Measurements from ENCODE around the gene TMEM271.

Gene TMEM271

DNA sequence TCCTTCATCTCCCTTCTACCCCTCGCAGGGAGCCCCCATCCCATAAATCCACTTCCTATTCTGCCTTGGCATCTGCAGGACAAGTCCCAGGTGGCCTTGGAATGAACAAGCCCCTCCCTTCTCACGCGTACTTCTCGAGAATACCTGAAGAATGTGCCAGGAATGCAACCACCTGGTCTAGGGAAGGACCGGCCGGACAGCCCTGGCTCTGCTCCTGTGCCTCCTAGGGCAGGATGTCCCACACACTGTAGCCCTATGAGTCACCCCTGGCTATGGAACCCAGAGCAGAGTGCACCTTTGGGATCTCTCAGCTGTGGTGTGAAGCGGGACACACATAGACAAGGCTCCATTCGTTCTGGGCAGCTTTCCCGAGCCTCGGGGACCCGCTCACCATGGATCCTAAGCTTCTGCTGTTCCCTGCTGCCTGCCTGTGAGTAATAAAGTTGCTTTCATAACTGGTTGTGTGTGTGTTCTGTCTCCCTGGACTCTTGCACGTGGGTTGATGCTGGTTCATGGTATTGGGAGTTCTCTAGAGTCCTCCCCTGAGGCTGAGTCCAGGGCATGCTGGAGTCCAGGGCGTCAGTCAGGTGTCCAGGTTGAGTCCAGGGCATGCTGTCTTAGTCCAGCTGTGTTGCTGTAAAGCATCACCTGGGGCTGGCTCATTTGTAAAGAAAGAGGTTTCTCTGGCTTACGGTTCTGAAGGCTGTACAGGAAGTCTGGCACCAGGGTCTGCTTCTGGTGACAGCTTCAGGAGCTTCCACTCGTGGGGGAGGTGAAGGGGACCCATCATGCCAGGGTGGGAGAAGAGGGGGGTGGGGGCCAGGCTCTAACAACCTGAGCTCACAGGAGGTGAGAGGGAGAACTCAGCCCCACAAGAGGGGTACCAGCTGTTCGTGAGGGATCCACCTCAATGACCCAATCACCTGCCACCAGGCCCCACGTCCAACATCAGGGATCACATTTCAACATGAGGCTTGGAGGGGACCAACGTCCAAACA lies 41.8 kb upstream of the TMEM271 start:
- H3K4me1 ChIP-seq (ENCODE audit: control insufficient read depth, insufficient read depth, low read length, poor library complexity, severe bottlenecking): no peaks in the 10 kb centered on the region
- no peaks in the 10 kb centered on the region for H3K36me3 ChIP-seq (ENCODE audit: control insufficient read depth, insufficient read depth, low read length)
- no peak overlapping the region for H3K4me3 ChIP-seq (ENCODE audit: extremely low read depth, insufficient read depth, low read length, poor library complexity, severe bottlenecking)
- no peaks in the 10 kb centered on the region for H3K9me3 ChIP-seq (ENCODE audit: control insufficient read depth, low read length)
- WGBS, 2 experiments (ENCODE audit: insufficient coverage in 2 of 2): 81% methylated on average over 12 to 17 of the region's 18 CpGs
- H3K27ac ChIP-seq (ENCODE audit: low read depth, low read length, severe bottlenecking): no peak overlapping the region

GRCh38 chr4:616911-617643 lies 41.0 kb upstream of the TMEM271 start:
- WGBS, 2 experiments (ENCODE audit: insufficient coverage in 2 of 2): 93 to 96% methylated on average over 20 to 21 of the region's 27 CpGs
- Histone ChIP-seq H3K27ac (ENCODE audit: low read depth, low read length, severe bottlenecking) (no peak overlapping the region), H3K4me3 (ENCODE audit: extremely low read depth, insufficient read depth, low read length, poor library complexity, severe bottlenecking) (no peak overlapping the region), H3K36me3 (ENCODE audit: control insufficient read depth, insufficient read depth, low read length) (no peaks in the 10 kb centered on the region), H3K9me3 (ENCODE audit: control insufficient read depth, low read length) (no peaks in the 10 kb centered on the region), H3K4me1 (ENCODE audit: control insufficient read depth, insufficient read depth, low read length, poor library complexity, severe bottlenecking) (no peaks in the 10 kb centered on the region)

- 83% methylated on average over 1 of the region's 1 CpG for WGBS, 2 experiments (ENCODE audit: insufficient coverage in 2 of 2)
- H3K4me3 ChIP-seq (ENCODE audit: extremely low read depth, insufficient read depth, low read length, poor library complexity, severe bottlenecking): no peak overlapping the region
- no peaks in the 10 kb centered on the region for H3K36me3 ChIP-seq (ENCODE audit: control insufficient read depth, insufficient read depth, low read length)
- H3K27ac ChIP-seq (ENCODE audit: low read depth, low read length, severe bottlenecking): no peak overlapping the region
- no peaks in the 10 kb centered on the region for H3K4me1 ChIP-seq (ENCODE audit: control insufficient read depth, insufficient read depth, low read length, poor library complexity, severe bottlenecking)
- no peaks in the 10 kb centered on the region for H3K9me3 ChIP-seq (ENCODE audit: control insufficient read depth, low read length)
These were observed 40.0 kb upstream of the TMEM271 start for GRCh38 chr4:616091-616490.

- Histone ChIP-seq H3K9me3 (ENCODE audit: control insufficient read depth, low read length) (peaks cover 5% of the 10 kb centered on the region), H3K4me3 (ENCODE audit: extremely low read depth, insufficient read depth, low read length, poor library complexity, severe bottlenecking) (no peak overlapping the region), H3K27ac (ENCODE audit: low read depth, low read length, severe bottlenecking) (no peak overlapping the region), H3K36me3 (ENCODE audit: control insufficient read depth, insufficient read depth, low read length) (no peaks in the 10 kb centered on the region), H3K4me1 (ENCODE audit: control insufficient read depth, insufficient read depth, low read length, poor library complexity, severe bottlenecking) (peaks cover 5% of the 10 kb centered on the region)
- 82 to 97% methylated on average over 6 to 7 of the region's 9 CpGs for WGBS, 2 experiments (ENCODE audit: insufficient coverage in 2 of 2)
These were observed 37.0 kb upstream of the TMEM271 start for GRCh38 chr4:613126-613525.

- H3K27ac ChIP-seq (ENCODE audit: low read depth, low read length, severe bottlenecking): no peak overlapping the region
- peaks cover 5% of the 10 kb centered on the region for H3K9me3 ChIP-seq (ENCODE audit: control insufficient read depth, low read length)
- H3K4me1 ChIP-seq (ENCODE audit: control insufficient read depth, insufficient read depth, low read length, poor library complexity, severe bottlenecking): peaks cover 5% of the 10 kb centered on the region
- H3K36me3 ChIP-seq (ENCODE audit: control insufficient read depth, insufficient read depth, low read length): no peaks in the 10 kb centered on the region
- 88 to 95% methylated on average over 7 of the region's 7 CpGs for WGBS, 2 experiments (ENCODE audit: insufficient coverage in 2 of 2)
- no peak overlapping the region for H3K4me3 ChIP-seq (ENCODE audit: extremely low read depth, insufficient read depth, low read length, poor library complexity, severe bottlenecking)
These were observed 36.6 kb upstream of the TMEM271 start for GRCh38 chr4:612749-613125.

- Histone ChIP-seq H3K4me3 (ENCODE audit: extremely low read depth, insufficient read depth, low read length, poor library complexity, severe bottlenecking) (no peak overlapping the region), H3K27ac (ENCODE audit: low read depth, low read length, severe bottlenecking) (no peak overlapping the region), H3K4me1 (ENCODE audit: control insufficient read depth, insufficient read depth, low read length, poor library complexity, severe bottlenecking) (peaks cover 5% of the 10 kb centered on the region), H3K9me3 (ENCODE audit: control insufficient read depth, low read length) (peaks cover 5% of the 10 kb centered on the region), H3K36me3 (ENCODE audit: control insufficient read depth, insufficient read depth, low read length) (no peaks in the 10 kb centered on the region)
- 89 to 91% methylated on average over 20 to 21 of the region's 22 CpGs for WGBS, 2 experiments (ENCODE audit: insufficient coverage in 2 of 2)
These were observed 36.1 kb upstream of the TMEM271 start for GRCh38 chr4:612052-612748.

DNA sequence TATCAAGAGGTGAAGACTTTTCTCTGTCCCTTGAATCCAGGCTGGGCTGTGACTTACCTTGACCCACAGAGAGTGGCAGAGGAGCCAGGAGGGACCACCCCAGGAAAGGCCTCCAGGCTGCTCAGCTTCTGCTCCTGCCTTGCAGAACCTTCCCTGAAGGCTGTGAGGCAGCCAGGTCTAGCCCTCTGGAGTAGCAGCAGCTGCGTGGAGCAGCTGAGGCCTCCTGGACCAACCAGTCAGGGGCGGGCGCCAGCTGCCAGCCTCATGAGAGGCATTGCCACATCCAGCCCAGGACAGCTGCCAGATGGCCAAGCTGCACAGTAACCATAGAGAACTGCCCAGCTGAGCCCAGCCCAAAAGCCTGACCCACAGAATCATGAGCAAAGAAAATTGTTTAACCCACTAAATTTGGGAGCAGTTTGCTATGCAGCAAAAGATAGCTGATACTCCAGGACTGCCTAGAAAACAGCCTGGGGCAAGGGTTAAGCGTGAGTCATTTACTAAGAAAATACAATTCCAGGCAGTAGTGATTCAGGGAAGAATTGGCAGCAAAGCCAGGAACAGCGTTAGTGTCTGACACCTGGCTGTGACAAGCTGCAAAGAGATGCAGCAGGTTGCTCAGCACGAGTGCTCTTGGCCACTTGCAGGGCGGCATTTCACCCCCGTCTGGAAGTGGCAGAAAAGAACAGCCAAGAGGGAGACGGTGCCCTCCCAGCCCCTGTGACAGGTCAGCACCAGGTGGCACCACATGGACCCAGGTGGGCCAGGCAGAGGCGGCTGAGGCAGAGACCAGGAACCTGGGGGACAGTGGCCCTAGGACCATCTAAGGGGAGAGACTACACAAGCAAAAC lies 34.5 kb upstream of the TMEM271 start:
- H3K4me3 ChIP-seq (ENCODE audit: extremely low read depth, insufficient read depth, low read length, poor library complexity, severe bottlenecking): no peak overlapping the region
- no peak overlapping the region for H3K27ac ChIP-seq (ENCODE audit: low read depth, low read length, severe bottlenecking)
- 63 to 67% methylated on average over 9 to 10 of the region's 10 CpGs for whole genome bisulfite sequencing, 2 experiments (ENCODE audit: insufficient coverage in 2 of 2)
- no peaks in the 10 kb centered on the region for H3K36me3 ChIP-seq (ENCODE audit: control insufficient read depth, insufficient read depth, low read length)
- H3K4me1 ChIP-seq (ENCODE audit: control insufficient read depth, insufficient read depth, low read length, poor library complexity, severe bottlenecking): peaks cover 5% of the 10 kb centered on the region
- H3K9me3 ChIP-seq (ENCODE audit: control insufficient read depth, low read length): peaks cover 5% of the 10 kb centered on the region

GRCh38 chr4:609400-610050 lies 33.4 kb upstream of the TMEM271 start:
- WGBS, 2 experiments (ENCODE audit: insufficient coverage in 2 of 2): 88 to 90% methylated on average over 4 to 8 of the region's 8 CpGs
- Histone ChIP-seq H3K36me3 (ENCODE audit: control insufficient read depth, insufficient read depth, low read length) (no peaks in the 10 kb centered on the region), H3K4me3 (ENCODE audit: extremely low read depth, insufficient read depth, low read length, poor library complexity, severe bottlenecking) (no peak overlapping the region), H3K27ac (ENCODE audit: low read depth, low read length, severe bottlenecking) (no peak overlapping the region), H3K9me3 (ENCODE audit: control insufficient read depth, low read length) (peaks cover 5% of the 10 kb centered on the region), H3K4me1 (ENCODE audit: control insufficient read depth, insufficient read depth, low read length, poor library complexity, severe bottlenecking) (peaks cover 5% of the 10 kb centered on the region)

DNA sequence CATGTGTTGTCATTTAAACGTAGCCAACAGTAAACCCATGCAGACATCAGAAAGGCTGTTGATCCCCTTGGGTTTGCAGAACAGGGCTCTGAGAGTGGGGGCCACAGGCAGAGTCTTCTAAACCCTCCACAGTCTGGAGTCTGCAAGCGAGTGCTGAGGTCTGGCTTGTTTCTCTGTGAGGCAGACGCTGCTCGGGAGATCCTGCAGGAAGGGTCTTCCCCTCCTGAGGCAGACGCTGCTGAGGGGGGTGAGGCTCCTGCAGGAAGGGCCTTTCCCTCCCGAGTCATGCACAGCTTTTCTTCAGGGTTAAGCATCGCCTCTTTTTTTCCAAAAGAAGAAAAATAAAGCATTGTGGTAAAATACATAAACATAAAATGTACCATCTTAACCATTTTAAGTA lies 32.1 kb upstream of the TMEM271 start:
- Histone ChIP-seq H3K9me3 (ENCODE audit: control insufficient read depth, low read length) (peaks cover 5% of the 10 kb centered on the region), H3K27ac (ENCODE audit: low read depth, low read length, severe bottlenecking) (no peak overlapping the region), H3K4me1 (ENCODE audit: control insufficient read depth, insufficient read depth, low read length, poor library complexity, severe bottlenecking) (peaks cover 5% of the 10 kb centered on the region), H3K4me3 (ENCODE audit: extremely low read depth, insufficient read depth, low read length, poor library complexity, severe bottlenecking) (no peak overlapping the region), H3K36me3 (ENCODE audit: control insufficient read depth, insufficient read depth, low read length) (no peaks in the 10 kb centered on the region)
- WGBS, 2 experiments (ENCODE audit: insufficient coverage in 2 of 2): 71 to 89% methylated on average over 3 to 4 of the region's 7 CpGs

All from mesodermal cell (in vitro differentiated cells).